ENCODE data around the gene ANKRD2. TPM values are rescaled to one million over a fixed set of nuclear protein-coding genes. Genes with fewer than 3 reads are reported as not detected.

The ANKRD2 gene
- total RNA-seq, 1 donor from 2014 or later: not detected

DNA sequence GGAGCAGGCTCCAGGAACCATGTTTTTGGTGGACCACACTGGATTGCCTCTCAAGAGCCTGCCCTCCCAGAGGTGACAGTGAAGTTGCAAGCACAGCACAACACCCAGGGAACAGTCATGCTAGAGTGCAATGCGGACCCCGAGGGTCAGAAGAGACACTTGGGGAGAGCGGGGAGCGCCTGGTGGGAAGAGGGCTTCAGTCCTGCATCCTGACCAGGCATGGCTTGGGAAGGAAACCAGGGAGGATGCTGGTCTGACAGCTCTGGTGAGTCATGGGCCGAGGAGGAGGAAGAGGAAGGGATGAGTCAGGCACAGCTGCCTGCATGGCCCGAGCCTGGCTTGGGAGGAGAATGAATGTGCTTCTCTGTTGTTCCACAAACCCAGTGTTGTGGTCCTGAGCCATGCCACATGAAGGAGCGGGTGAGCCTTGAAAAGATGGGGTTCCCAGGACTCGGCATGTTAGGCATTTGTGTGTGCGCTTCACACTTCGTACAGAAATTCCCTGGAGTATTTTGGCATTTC lies 29.5 kb upstream of the ANKRD2 start:
- H3K4me3 Mint-ChIP-seq: no peak overlapping the region
- H3K27ac Mint-ChIP-seq (ENCODE audit: unreplicated experiment): peak overlapping the region; percentile 90
- no peaks in the 10 kb centered on the region for H3K9me3 Mint-ChIP-seq
- H3K27me3 Mint-ChIP-seq (ENCODE audit: low read depth): no peaks in the 10 kb centered on the region
- TF ChIP-seq, protein P1, sequence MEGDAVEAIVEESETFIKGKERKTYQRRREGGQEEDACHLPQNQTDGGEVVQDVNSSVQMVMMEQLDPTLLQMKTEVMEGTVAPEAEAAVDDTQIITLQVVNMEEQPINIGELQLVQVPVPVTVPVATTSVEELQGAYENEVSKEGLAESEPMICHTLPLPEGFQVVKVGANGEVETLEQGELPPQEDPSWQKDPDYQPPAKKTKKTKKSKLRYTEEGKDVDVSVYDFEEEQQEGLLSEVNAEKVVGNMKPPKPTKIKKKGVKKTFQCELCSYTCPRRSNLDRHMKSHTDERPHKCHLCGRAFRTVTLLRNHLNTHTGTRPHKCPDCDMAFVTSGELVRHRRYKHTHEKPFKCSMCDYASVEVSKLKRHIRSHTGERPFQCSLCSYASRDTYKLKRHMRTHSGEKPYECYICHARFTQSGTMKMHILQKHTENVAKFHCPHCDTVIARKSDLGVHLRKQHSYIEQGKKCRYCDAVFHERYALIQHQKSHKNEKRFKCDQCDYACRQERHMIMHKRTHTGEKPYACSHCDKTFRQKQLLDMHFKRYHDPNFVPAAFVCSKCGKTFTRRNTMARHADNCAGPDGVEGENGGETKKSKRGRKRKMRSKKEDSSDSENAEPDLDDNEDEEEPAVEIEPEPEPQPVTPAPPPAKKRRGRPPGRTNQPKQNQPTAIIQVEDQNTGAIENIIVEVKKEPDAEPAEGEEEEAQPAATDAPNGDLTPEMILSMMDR (conservative IDR thresholded peaks at IDR 0.05): no peak
- H3K4me1 Mint-ChIP-seq: peaks cover 36% of the 10 kb centered on the region
- no peak for DNase-seq (ENCODE audit: low read depth, low spot score)
- H3K36me3 Mint-ChIP-seq (ENCODE audit: low read depth): no peaks in the 10 kb centered on the region

DNA sequence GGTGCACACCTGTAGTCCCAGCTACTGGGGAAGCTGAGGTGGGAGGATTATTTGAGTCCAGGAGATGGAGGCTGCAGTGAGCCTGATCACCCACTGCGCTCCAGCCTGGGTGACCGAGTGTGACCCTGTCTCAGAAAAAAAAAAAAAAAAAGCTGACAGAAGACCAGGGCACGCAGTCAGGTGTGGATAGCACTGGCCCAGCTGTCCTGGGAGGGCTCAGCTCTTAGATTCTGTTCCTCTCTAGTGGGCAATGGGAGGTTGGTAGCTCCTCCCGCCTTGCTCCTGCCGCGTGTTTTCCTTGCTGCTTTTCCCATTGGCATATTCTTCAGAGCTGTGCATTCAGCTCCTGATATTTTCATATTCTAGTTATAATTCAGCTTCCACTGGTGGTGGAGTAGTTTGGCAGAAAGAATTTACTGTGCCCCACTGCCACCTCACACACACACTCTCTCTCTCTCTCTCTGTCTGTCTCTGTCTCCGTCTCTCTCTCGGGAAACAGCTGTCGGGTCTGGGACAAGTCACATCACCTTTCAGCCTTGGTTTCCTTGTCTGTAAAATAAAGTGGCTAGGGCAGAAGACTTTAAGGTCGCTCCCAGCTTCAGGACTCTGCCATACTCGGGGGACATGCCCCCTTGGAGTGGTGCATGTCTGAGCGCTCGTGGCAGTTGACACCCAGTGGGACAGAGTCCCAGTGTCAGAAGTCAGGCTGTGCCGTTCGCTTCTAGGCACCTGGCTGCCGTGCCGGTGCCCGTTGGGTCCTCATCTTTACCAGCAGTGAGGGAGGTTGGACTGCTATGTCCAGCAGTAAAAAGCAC lies 25.9 kb upstream of the ANKRD2 start:
- no peaks in the 10 kb centered on the region for H3K27me3 Mint-ChIP-seq (ENCODE audit: low read depth)
- H3K27ac Mint-ChIP-seq (ENCODE audit: unreplicated experiment): no peak overlapping the region
- no peak for DNase-seq (ENCODE audit: low read depth, low spot score)
- H3K9me3 Mint-ChIP-seq: no peaks in the 10 kb centered on the region
- TF ChIP-seq, protein P1 (conservative IDR thresholded peaks at IDR 0.05): no peak
- no peaks in the 10 kb centered on the region for H3K36me3 Mint-ChIP-seq (ENCODE audit: low read depth)
- H3K4me1 Mint-ChIP-seq: peaks cover 56% of the 10 kb centered on the region
- no peak overlapping the region for H3K4me3 Mint-ChIP-seq

DNA sequence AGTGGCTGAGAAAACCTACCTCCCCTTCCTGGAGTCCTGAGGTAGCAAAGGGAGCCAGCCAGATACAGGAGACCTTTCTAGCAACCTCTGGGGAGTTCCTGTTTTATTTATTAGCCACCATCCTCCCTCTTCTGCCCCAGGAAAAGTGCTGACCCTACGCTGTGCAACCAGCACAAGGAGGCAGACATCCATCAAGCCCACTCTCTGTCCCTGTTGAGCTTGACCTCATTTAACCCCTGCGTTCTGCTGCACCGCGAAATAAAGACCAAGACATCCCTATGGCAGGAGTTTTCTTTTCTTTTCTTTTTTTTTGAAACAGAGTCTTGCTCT lies 25.3 kb upstream of the ANKRD2 start:
- TF ChIP-seq, protein P1 (conservative IDR thresholded peaks at IDR 0.05): no peak
- Mint-ChIP-seq H3K27me3 (ENCODE audit: low read depth) (no peaks in the 10 kb centered on the region), H3K27ac (ENCODE audit: unreplicated experiment) (no peak overlapping the region), H3K4me3 (no peak overlapping the region), H3K36me3 (ENCODE audit: low read depth) (no peaks in the 10 kb centered on the region), H3K9me3 (no peaks in the 10 kb centered on the region), H3K4me1 (peaks cover 53% of the 10 kb centered on the region)
- no peak for DNase-seq (ENCODE audit: low read depth, low spot score)

DNA sequence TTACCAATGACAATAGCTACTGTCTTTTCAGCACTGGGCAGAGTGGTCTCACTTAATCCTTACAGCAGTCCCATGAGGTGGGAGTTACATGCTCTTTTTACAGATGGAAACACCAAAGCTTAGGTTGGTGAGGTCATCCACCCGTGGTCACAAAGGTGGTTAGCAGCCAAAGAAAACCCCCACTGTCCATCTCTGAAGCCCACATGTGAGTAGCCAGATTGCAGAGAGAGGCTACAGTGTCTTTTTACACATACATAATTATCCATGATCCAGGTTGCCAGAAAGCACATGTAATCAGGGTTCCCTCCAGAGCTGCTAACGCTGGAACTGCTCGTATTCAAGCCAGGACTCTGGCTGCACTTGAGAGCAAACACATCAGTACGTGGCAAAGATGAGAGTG lies 24.6 kb upstream of the ANKRD2 start:
- no peaks in the 10 kb centered on the region for H3K36me3 Mint-ChIP-seq (ENCODE audit: low read depth)
- H3K27me3 Mint-ChIP-seq (ENCODE audit: low read depth): no peaks in the 10 kb centered on the region
- H3K9me3 Mint-ChIP-seq: no peaks in the 10 kb centered on the region
- TF ChIP-seq, protein P1 (conservative IDR thresholded peaks at IDR 0.05): no peak
- peaks cover 46% of the 10 kb centered on the region for H3K4me1 Mint-ChIP-seq
- H3K27ac Mint-ChIP-seq (ENCODE audit: unreplicated experiment): no peak overlapping the region
- no peak overlapping the region for H3K4me3 Mint-ChIP-seq
- DNase-seq (ENCODE audit: low read depth, low spot score): no peak

DNA sequence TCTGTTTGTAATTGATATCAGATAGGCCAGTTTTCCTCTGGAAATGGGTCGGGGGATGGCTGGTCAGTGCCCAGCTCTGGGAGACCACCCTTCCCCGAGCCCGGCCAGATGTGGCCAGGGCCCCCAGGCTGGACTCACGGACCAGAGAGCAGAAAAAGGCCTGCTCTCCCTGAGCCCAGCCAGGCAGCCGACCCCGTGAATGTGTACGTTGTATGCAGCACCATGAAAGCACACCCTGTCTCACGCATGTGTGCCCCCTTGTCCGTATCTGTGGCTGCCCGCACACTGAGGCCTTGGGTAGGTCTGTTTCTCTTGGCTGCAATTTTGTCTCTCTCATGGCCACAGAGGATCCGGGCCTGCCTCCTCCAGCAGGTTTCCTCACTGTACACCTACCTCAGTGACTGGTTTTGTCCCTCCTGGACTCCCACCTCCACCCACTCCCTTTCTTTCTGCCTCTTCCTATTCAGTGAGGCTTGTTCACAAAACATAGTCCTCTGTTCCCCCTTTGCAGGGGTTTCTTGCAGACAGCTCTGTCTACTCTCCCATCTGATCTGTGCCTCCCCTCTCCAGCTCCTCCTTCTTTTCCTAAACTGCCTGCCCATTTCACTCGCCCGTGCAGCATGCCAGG lies 23.6 kb upstream of the ANKRD2 start:
- DNase-seq (ENCODE audit: low read depth, low spot score): no peak
- Mint-ChIP-seq H3K36me3 (ENCODE audit: low read depth) (no peaks in the 10 kb centered on the region), H3K4me1 (peaks cover 46% of the 10 kb centered on the region), H3K27ac (ENCODE audit: unreplicated experiment) (peak overlapping the region; percentile 51), H3K4me3 (no peak overlapping the region), H3K9me3 (no peaks in the 10 kb centered on the region), H3K27me3 (ENCODE audit: low read depth) (no peaks in the 10 kb centered on the region)
- TF ChIP-seq, protein P1 (conservative IDR thresholded peaks at IDR 0.05): no peak
